T-helper 9 cell (primary cell): ENCODE data around the gene EPHB3.

ENCODE experiments used
- DNase-seq: peaks from one replicate; pipeline ENCODE4 v3.0.0-alpha.2; 2020

Gene EPHB3

GRCh38 chr3:184630861-184631471 lies 69.4 kb downstream of the EPHB3 start:
- no peak for DNase-seq

- no peak for DNase-seq
Observed at GRCh38 chr3:184631472-184631861, 69.9 kb downstream of the EPHB3 start.
